PC-3 (cell line): ENCODE measurements around the gene SUMO3. TPM values are rescaled to one million over a fixed set of nuclear protein-coding genes. Genes with fewer than 3 reads are reported as not detected.

Experiments used
- ATAC-seq: fragments of 200-7000 bp; cut with Tn5 transposase; 2 replicates; pipeline ENCODE4 v1.9.1; 2020; ENCODE audit warnings: mild to moderate bottlenecking, moderate library complexity
- BruUV-seq: library from RNA; stranded (reverse); fragments of 400-500 nt; replicated peaks from 2 replicates; lab custom pipeline; 2021; lab: Mats Ljungman, UMichigan
- CTCF ChIA-PET: fragments of 300-600 bp; sonication (Branson Sonifier 250); formaldehyde crosslinking; loops from one replicate; lab custom pipeline; 2022; ENCODE audit warnings: antibody characterized with exemption; lab: Charles Lee
- POLR2A ChIA-PET: fragments of 300-600 bp; sonication (Branson Sonifier 250); formaldehyde crosslinking; loops from one replicate; lab custom pipeline; 2022; ENCODE audit warnings: antibody characterized with exemption; ENCODE audit not compliant: unreplicated experiment; lab: Charles Lee
- DNase-seq: peaks from one replicate; pipeline ENCODE4 v3.0.0-alpha.2; 2015
- H2AFZ ChIP-seq: fragments of 300-600 bp; sonication (generic); 2 replicates; pipeline ENCODE4 v1.6.0; 2016; ENCODE audit warnings: antibody characterized with exemption, low read length
- H3F3A ChIP-seq: fragments of 300-600 bp; sonication (generic); one replicate; pipeline ENCODE4 v1.6.0; 2017; ENCODE audit warnings: antibody characterized with exemption, low read length, control low read depth, mild to moderate bottlenecking; ENCODE audit not compliant: unreplicated experiment
- H3K27ac ChIP-seq: fragments of 300-600 bp; sonication (generic); 2 replicates; pipeline ENCODE4 v1.5.1; 2016; ENCODE audit warnings: mild to moderate bottlenecking, low read length
- H3K27me3 ChIP-seq: fragments of 300-600 bp; sonication (generic); 2 replicates; pipeline ENCODE4 v1.6.1; 2016; ENCODE audit warnings: low read length, mixed read lengths
- H3K36me3 ChIP-seq: fragments of 300-600 bp; sonication (generic); 2 replicates; pipeline ENCODE4 v1.6.1; 2016; ENCODE audit warnings: low read depth, mixed run types, low read length, mixed read lengths
- H3K4me1 ChIP-seq: fragments of 300-600 bp; sonication (generic); 2 replicates; pipeline ENCODE4 v1.5.1; 2016; ENCODE audit warnings: low read length; ENCODE audit not compliant: insufficient read depth
- H3K4me2 ChIP-seq: fragments of 300-600 bp; sonication (generic); 2 replicates; pipeline ENCODE4 v1.6.0; 2016; ENCODE audit warnings: low read length
- H3K4me3 ChIP-seq: fragments of 300-600 bp; sonication (generic); 2 replicates; pipeline ENCODE4 v1.5.1; 2016; ENCODE audit warnings: mild to moderate bottlenecking, low read length, mixed read lengths
- H3K79me2 ChIP-seq: fragments of 300-600 bp; sonication (generic); 2 replicates; pipeline ENCODE4 v1.6.1; 2017; ENCODE audit warnings: low read length, mixed read lengths
- H3K9ac ChIP-seq: fragments of 300-600 bp; sonication (generic); 2 replicates; pipeline ENCODE4 v1.6.0; 2016; ENCODE audit warnings: mild to moderate bottlenecking, low read length
- H3K9me2 ChIP-seq: fragments of 300-600 bp; sonication (generic); replicated peaks from 2 replicates; pipeline ENCODE4 v1.6.1; 2016; ENCODE audit warnings: mixed run types, low read length, mixed read lengths
- H3K9me3 ChIP-seq: fragments of 300-600 bp; sonication (generic); 2 replicates; pipeline ENCODE4 v1.6.1; 2016; ENCODE audit warnings: low read length, mixed read lengths
- H4K20me1 ChIP-seq: fragments of 300-600 bp; sonication (generic); 2 replicates; pipeline ENCODE4 v1.6.1; 2016; ENCODE audit warnings: low read length, mixed read lengths
- EZH2 ChIP-seq: fragments of 300-600 bp; sonication (generic); IDR thresholded peaks from one replicate; pipeline ENCODE4 v1.6.1; 2017; ENCODE audit warnings: antibody characterized with exemption, mild to moderate bottlenecking, low read length; ENCODE audit not compliant: unreplicated experiment
- EZH2phosphoT487 ChIP-seq: fragments of 300-600 bp; sonication (generic); IDR thresholded peaks from 2 replicates; pipeline ENCODE4 v1.6.1; 2018; ENCODE audit warnings: mild to moderate bottlenecking, antibody characterized with exemption, low read length, borderline replicate concordance
- intact Hi-C: fragments of 100-400 bp; cut with micrococcal nuclease; formaldehyde crosslinking; loops from 2 replicates; pipeline ENCODE4 v1.9.0; 2023
- total RNA-seq: library from RNA; depleted of rRNA; stranded (reverse); fragments of >200 nt; gene quantifications from 2 replicates; pipeline ENCODE4 v1.2.3, GENCODE V29; 2014
- TF ChIP-seq, protein P1 (sequence below): fragments of 300-600 bp; sonication (generic); conservative IDR thresholded peaks from 2 replicates; pipeline ENCODE4 v1.5.1; 2017; ENCODE audit warnings: antibody characterized with exemption, low read depth, mild to moderate bottlenecking, low read length

SUMO3 gene
- total RNA-seq, 1 experiment from 2014 or later, result 242 TPM

DNA sequence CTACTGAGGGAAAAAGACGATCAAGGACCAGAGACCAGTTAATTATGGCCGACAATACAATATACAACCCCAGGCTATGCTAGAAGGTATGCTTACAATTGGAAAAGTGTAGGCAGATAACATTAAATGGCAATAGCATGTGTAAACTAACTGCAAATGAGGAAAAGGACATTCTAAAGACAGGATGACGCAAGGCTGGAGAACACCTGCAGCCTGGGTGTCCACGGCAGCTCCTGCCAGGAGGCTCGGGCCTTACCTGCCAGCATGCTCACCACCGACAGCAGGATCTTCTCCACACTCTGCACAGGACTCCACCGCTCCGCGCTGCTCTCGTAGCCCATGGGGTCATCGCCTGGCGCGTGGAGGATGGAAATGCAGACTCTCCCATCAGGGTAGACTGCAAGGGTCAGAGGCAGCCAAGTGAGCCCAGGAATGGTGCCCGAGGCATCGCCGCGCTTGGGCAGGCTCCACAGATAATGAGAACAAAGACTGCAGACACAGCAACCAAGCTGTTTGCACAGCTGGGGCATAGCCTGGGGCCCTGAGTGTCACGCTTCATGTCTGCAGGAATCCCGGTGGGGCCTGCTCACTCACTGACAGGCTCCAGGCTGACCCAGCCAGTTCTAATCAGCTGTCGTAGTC is 44.5 kb downstream of the SUMO3 start:
- ChIA-PET CTCF (no interaction called here), POLR2A (no interaction called here)
- TF ChIP-seq EZH2 (no peak), EZH2phosphoT487 (no peak)
- TF ChIP-seq, protein P1, sequence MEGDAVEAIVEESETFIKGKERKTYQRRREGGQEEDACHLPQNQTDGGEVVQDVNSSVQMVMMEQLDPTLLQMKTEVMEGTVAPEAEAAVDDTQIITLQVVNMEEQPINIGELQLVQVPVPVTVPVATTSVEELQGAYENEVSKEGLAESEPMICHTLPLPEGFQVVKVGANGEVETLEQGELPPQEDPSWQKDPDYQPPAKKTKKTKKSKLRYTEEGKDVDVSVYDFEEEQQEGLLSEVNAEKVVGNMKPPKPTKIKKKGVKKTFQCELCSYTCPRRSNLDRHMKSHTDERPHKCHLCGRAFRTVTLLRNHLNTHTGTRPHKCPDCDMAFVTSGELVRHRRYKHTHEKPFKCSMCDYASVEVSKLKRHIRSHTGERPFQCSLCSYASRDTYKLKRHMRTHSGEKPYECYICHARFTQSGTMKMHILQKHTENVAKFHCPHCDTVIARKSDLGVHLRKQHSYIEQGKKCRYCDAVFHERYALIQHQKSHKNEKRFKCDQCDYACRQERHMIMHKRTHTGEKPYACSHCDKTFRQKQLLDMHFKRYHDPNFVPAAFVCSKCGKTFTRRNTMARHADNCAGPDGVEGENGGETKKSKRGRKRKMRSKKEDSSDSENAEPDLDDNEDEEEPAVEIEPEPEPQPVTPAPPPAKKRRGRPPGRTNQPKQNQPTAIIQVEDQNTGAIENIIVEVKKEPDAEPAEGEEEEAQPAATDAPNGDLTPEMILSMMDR, result no peak
- Histone ChIP-seq H3K4me3 (no peak overlapping the region), H3K36me3 (peaks cover 75% of the 10 kb centered on the region), H3K9ac (no peak overlapping the region), H3K4me1 (no peaks in the 10 kb centered on the region; the same call in 1 of the 2 replicates), H3F3A (no peaks in the 10 kb centered on the region), H3K9me3 (no peaks in the 10 kb centered on the region), H3K9me2 (no peaks in the 10 kb centered on the region), H2AFZ (no peak overlapping the region), H4K20me1 (no peaks in the 10 kb centered on the region), H3K4me2 (no peak overlapping the region), H3K79me2 (peaks cover 19% of the 10 kb centered on the region), H3K27ac (no peak overlapping the region), H3K27me3 (no peaks in the 10 kb centered on the region)
- DNase-seq (no peak), ATAC-seq (no peak)
- intact Hi-C loops, result no loop called here
- BruUV-seq, result no TSS peak

DNA sequence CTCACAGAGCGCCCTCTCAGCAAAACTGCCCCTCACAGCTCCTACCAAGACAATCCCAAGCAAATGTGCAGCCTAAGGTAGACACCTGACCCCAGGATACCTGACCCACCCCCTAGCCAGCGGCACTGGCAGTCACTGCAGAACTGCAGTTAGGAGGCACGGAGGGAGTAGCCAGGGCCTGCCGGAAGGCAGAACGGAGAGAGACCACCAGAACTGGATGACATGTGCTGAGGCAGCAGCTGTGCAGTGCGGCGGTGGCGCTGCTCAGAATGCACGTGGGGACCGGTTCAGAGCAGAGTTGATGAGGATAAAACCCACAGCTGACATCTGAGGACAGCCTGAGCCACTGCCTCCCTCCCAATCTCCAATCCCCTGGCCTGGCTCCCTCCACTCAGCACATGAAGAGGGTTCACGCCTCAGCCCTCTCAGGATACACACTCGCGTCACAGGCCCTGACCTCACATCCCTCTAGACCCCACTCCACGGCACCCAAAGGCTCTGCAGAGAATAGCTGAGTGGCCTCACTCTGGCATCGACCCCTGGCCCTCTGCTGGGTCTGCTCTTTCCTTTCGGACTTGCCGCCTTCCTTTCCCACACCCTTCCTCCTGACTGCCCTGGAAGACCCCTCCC is 45.9 kb downstream of the SUMO3 start:
- H3K79me2 ChIP-seq, result peaks cover 7% of the 10 kb centered on the region
- peaks cover 68% of the 10 kb centered on the region for H3K36me3 ChIP-seq
- H3F3A ChIP-seq, result no peaks in the 10 kb centered on the region
- H3K27ac ChIP-seq, result no peak overlapping the region
- H3K4me1 ChIP-seq, result peaks cover 3% of the 10 kb centered on the region; the same call in 1 of the 2 replicates
- TF ChIP-seq EZH2, result no peak
- TF ChIP-seq, protein P1, result no peak
- TF ChIP-seq EZH2phosphoT487, result no peak
- H4K20me1 ChIP-seq, result no peaks in the 10 kb centered on the region
- H2AFZ ChIP-seq, result no peak overlapping the region
- H3K27me3 ChIP-seq, result no peaks in the 10 kb centered on the region
- H3K9ac ChIP-seq, result no peak overlapping the region
- intact Hi-C loops, result no loop called here
- CTCF ChIA-PET, result no interaction called here
- H3K9me2 ChIP-seq, result no peaks in the 10 kb centered on the region
- no TSS peak for BruUV-seq
- POLR2A ChIA-PET, result no interaction called here
- no peak overlapping the region for H3K4me2 ChIP-seq
- no peak overlapping the region for H3K4me3 ChIP-seq
- ATAC-seq, result no peak
- DNase-seq, result no peak
- no peaks in the 10 kb centered on the region for H3K9me3 ChIP-seq
